Heart left ventricle (tissue), 16 donors: ENCODE results near the gene JPH3. TPM values are rescaled to one million over a fixed set of nuclear protein-coding genes. Genes with fewer than 3 reads are reported as not detected.

ENCODE experiments used
- ATAC-seq, 4 donors: fragments of 200-7000 bp; cut with Tn5 transposase; one replicate each; pipeline ENCODE4 v1.9.1; 2020 to 2022; ENCODE audit warnings: moderate library complexity in 4 of 4, mild to moderate bottlenecking in 3 of 4, moderate number of reproducible peaks in 1 of 4
- DNase-seq, 5 donors: peaks; one replicate each; pipeline ENCODE4 v3.0.0-alpha.2; 2020
- H3K27ac ChIP-seq, 12 donors: fragments of 200-600 bp; sonication (generic) in 4 of 12; one replicate each; pipeline versions ENCODE4 v1.5.0 to v1.8.0; 2016 to 2022; ENCODE audit warnings: mild to moderate bottlenecking in 2 of 12
- H3K27me3 ChIP-seq, 9 donors: fragments of 200-600 bp; sonication (generic) in 2 of 9; one replicate each; pipeline versions ENCODE4 v1.5.1 to v1.8.0; 2016 to 2022; ENCODE audit warnings: mild to moderate bottlenecking in 3 of 9
- H3K36me3 ChIP-seq, 9 donors: fragments of 200-600 bp; sonication (generic) in 2 of 9; one replicate each; pipeline versions ENCODE4 v1.5.0 to v1.8.0; 2018 to 2022; ENCODE audit warnings: mild to moderate bottlenecking in 2 of 9
- H3K4me1 ChIP-seq, 12 donors: fragments of 200-600 bp; sonication (generic) in 4 of 12; one replicate each; pipeline versions ENCODE4 v1.5.0 to v1.8.0; 2016 to 2022; ENCODE audit warnings: mild to moderate bottlenecking in 3 of 12
- H3K4me3 ChIP-seq, 12 donors: fragments of 200-600 bp; sonication (generic) in 4 of 12; one replicate each; pipeline versions ENCODE4 v1.5.0 to v1.8.0; 2017 to 2022; ENCODE audit warnings: mild to moderate bottlenecking in 9 of 12, moderate library complexity in 4 of 12
- H3K9me3 ChIP-seq, 12 donors: fragments of 200-600 bp; sonication (generic) in 4 of 12; one replicate each; pipeline versions ENCODE4 v1.5.0 to v1.8.0; 2016 to 2022; ENCODE audit warnings: mild to moderate bottlenecking in 1 of 12
- CTCF ChIP-seq, 12 donors: fragments of 200-600 bp; sonication (generic) in 4 of 12; IDR thresholded peaks; one replicate each; pipeline versions ENCODE4 v1.5.0 to v1.8.0; 2018 to 2022; ENCODE audit warnings: antibody characterized with exemption in 12 of 12, mild to moderate bottlenecking in 5 of 12
- POLR2A ChIP-seq, 2 donors: fragments of 450-650 bp; IDR thresholded peaks; one replicate each; pipeline ENCODE4 v1.6.1; 2017; ENCODE audit warnings: antibody characterized with exemption in 2 of 2, mild to moderate bottlenecking in 2 of 2, moderate library complexity in 2 of 2
- WGBS, 4 donors: extraction: QIAGEN DNeasy Blood & Tissue Kit in 2 of 4; methylation state at CpG; one replicate each; pipeline versions ENCODE4 v1.1.5 to v1.1.7; 2013 to 2018; 5-methylcytosine and 5-hydroxymethylcytosine counted together
- intact Hi-C, 10 donors: fragments of 100-400 bp; cut with DNase I; formaldehyde crosslinking; loops; one replicate each; pipeline versions ENCODE4 v1.11.1 to v1.14.2; 2022
- polyA plus RNA-seq, 2 donors: library from polyadenylated mRNA; stranded (reverse); fragments of 200-250 nt; gene quantifications; one replicate each; pipeline ENCODE4 v1.2.3, GENCODE V29; 2013
- total RNA-seq, 9 donors: library from RNA; depleted of rRNA in 2 of 9; stranded (reverse); fragments of >200 nt in 2 of 9; fragmentation: NEBNext Ultra II Directional in 3 of 9; extraction: Animal tissue kit (Norgen Biotek cat#: 25700) in 3 of 9; gene quantifications; one replicate each; pipeline versions ENCODE4 v1.1.0 to v1.2.4, GENCODE V29; 2016 to 2023
- donor health status: ischemic (EF 13 %, LVEDD 7.1; RV severe dilation, severe dysfunction).
- donor health status: healthy with polysubstance abuse.
- donor health status: DM: no; HTN: yes; CAD: no.
- donor health status: DM: no; HTN: no; CAD: no.
- donor health status: ischemic (EF 25% LVEDD 6.9; RV normal size, moderate dysfunction).
- donor health status: ischemic (EF 25% LVEDD 5.7; RV mildly dilated, moderate dysfunction).
- donor health status: healthy.
- donor health status: DM: yes; HTN: yes; CAD: no.
- donor health status: ischemic (EF 35%, LVEDD 5.7; RV mildly dilated, moderate dysfunction).
- donor health status: nonischemic (EF 11% LVEDD 7.7; RV severe dilation, severe dysfunction).
- donor health status: DM: yes; HTN: yes; CAD: no.
- donor health status: PGD.
- donor health status: ischemic (EF 29% LVEDD 5.4; RV normal size, mild dysfunction).
- donor health status: nonischemic (EF 23%, LVEDD 6.1; RV moderate dilation, normal function).

Gene JPH3
- total and polyA plus RNA-seq, 11 donors = 0.03 to 0.58 (median 0.21) TPM; not detected in 7

GRCh38 chr16:87744750-87745514, 142.6 kb downstream of the JPH3 start:
- no peak for DNase-seq
- TF ChIP-seq CTCF (IDR thresholded peaks at IDR 0.05) = no peak
- TF ChIP-seq POLR2A (IDR thresholded peaks at IDR 0.05) = no peak
- 90 to 94% (median 92%) methylated on average over 25 of the region's 25 CpGs for WGBS, 4 donors

GRCh38 chr16:87746178-87746577, 143.9 kb downstream of the JPH3 start:
- no peaks in the 10 kb centered on the region for H3K27me3 ChIP-seq
- intact Hi-C loops = no loop called here
- H3K27ac ChIP-seq = no peak overlapping the region
- WGBS, 4 donors = 73 to 83% (median 82%) methylated on average over 8 of the region's 8 CpGs
- H3K36me3 ChIP-seq = peaks cover 0 to 86% (median 65%) of the 10 kb centered on the region in 9 donors
- ATAC-seq (no peak), DNase-seq (no peak)
- peaks cover 0 to 5% (median 0%) of the 10 kb centered on the region in 12 donors for H3K4me1 ChIP-seq
- H3K4me3 ChIP-seq = no peak overlapping the region
- TF ChIP-seq CTCF (IDR thresholded peaks at IDR 0.05) (no peak), POLR2A (IDR thresholded peaks at IDR 0.05) (no peak)
- no peaks in the 10 kb centered on the region for H3K9me3 ChIP-seq

More at GRCh38 chr16:87744750-87745514, 142.6 kb downstream of the JPH3 start:
- Histone ChIP-seq H3K4me1 (peaks cover 0 to 16% (median 6%) of the 10 kb centered on the region in 12 donors), H3K36me3 (peaks cover 0 to 86% (median 52%) of the 10 kb centered on the region in 9 donors), H3K4me3 (no peak overlapping the region), H3K27me3 (no peaks in the 10 kb centered on the region), H3K9me3 (no peaks in the 10 kb centered on the region), H3K27ac (no peak overlapping the region)
- intact Hi-C loops = no loop called here
- ATAC-seq = no peak

Other genes with a start within 250 kb of the JPH3 start
- gene FBXO31, start 218.7 kb upstream of the JPH3 start, total RNA-seq = 100 to 1,000 TPM in 1 of 9 donors, 10 to 100 TPM in 8; 55.5 to 130 (median 71.9) TPM
- 10 to 100 TPM; 20.0 to 28.8 TPM for gene FBXO31, start 218.7 kb upstream of the JPH3 start, polyA plus RNA-seq
- 100 to 1,000 TPM in 7 of 9 donors, 10 to 100 TPM in 2; 70.7 to 194 (median 116) TPM for gene MAP1LC3B, start 210.2 kb upstream of the JPH3 start, total RNA-seq
- gene MAP1LC3B, start 210.2 kb upstream of the JPH3 start, polyA plus RNA-seq = 100 to 1,000 TPM in 1 of 2 donors, 10 to 100 TPM in 1; 82.4 to 263 TPM
- 10 to 100 TPM in 6 of 9 donors, 1 to 10 TPM in 3; 9.2 to 18.4 (median 16.4) TPM for gene ZCCHC14, start 109.5 kb upstream of the JPH3 start, total RNA-seq
- 10 to 100 TPM in 1 of 2 donors, 1 to 10 TPM in 1; 6.4 to 10.5 TPM for gene ZCCHC14, start 109.5 kb upstream of the JPH3 start, polyA plus RNA-seq
- gene KLHDC4, start 163.5 kb downstream of the JPH3 start, total RNA-seq = 10 to 100 TPM in 8 of 9 donors, 1 to 10 TPM in 1; 6.8 to 19.2 (median 13.7) TPM
- 10 to 100 TPM; 17.8 to 20.5 TPM for gene KLHDC4, start 163.5 kb downstream of the JPH3 start, polyA plus RNA-seq